Gastrocnemius medialis (tissue), 4 donors: Measurements from ENCODE around the gene SCRT2.

Source experiments
- POLR2A ChIP-seq, 2 donors: fragments of 450-650 bp; IDR thresholded peaks; one replicate each; pipeline ENCODE4 v1.6.1; 2017; ENCODE audit warnings: antibody characterized with exemption in 2 of 2, mild to moderate bottlenecking in 2 of 2, moderate library complexity in 2 of 2
- TF ChIP-seq, protein P1 (sequence below), 5 experiments: fragments of 450-650 bp in 3 of 5; fragments of 200-600 bp in 2 of 5; sonication (generic) in 2 of 5; IDR thresholded peaks in 4 of 5; conservative IDR thresholded peaks in 1 of 5; 1 replicate in 4 of 5; 2 replicates in 1 of 5; pipeline ENCODE4 v1.5.1; 2016 to 2019; ENCODE audit warnings: antibody characterized with exemption in 5 of 5, mild to moderate bottlenecking in 3 of 5, moderate library complexity in 3 of 5

DNA sequence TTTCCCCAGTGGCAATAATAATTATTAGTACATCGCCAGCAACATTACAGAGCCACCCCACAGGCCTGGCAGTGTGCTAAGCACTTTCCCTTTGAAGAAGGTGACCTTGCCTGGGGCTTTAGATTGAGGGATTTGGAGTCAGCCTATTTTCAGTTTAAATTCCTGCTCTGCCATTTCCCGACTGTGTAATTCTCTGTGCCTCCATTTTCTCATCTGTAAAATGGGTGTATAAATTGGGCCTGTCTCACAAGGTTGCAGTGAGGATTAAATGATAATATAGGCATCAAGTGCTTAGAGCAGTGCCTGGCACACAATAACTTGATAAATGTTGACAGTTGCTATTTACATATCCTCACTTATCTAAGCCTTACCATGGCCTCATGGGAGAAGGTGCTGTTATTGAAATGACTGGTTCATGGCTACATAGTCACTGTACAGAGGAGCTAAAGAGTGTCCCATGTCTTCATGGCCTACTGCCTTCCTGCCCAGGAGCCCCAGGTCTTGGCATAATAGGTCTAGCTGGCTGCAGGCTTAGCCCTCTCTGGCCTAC, 5.1 kb upstream of the SCRT2 start:
- TF ChIP-seq, protein P1, sequence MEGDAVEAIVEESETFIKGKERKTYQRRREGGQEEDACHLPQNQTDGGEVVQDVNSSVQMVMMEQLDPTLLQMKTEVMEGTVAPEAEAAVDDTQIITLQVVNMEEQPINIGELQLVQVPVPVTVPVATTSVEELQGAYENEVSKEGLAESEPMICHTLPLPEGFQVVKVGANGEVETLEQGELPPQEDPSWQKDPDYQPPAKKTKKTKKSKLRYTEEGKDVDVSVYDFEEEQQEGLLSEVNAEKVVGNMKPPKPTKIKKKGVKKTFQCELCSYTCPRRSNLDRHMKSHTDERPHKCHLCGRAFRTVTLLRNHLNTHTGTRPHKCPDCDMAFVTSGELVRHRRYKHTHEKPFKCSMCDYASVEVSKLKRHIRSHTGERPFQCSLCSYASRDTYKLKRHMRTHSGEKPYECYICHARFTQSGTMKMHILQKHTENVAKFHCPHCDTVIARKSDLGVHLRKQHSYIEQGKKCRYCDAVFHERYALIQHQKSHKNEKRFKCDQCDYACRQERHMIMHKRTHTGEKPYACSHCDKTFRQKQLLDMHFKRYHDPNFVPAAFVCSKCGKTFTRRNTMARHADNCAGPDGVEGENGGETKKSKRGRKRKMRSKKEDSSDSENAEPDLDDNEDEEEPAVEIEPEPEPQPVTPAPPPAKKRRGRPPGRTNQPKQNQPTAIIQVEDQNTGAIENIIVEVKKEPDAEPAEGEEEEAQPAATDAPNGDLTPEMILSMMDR (IDR thresholded peaks at IDR 0.05 in 4 of 5, conservative IDR thresholded peaks at IDR 0.05 in 1 of 5) = no peak
- no peak for TF ChIP-seq POLR2A (IDR thresholded peaks at IDR 0.05)
